ENCODE results near the gene SLITRK2.

Gene SLITRK2

DNA sequence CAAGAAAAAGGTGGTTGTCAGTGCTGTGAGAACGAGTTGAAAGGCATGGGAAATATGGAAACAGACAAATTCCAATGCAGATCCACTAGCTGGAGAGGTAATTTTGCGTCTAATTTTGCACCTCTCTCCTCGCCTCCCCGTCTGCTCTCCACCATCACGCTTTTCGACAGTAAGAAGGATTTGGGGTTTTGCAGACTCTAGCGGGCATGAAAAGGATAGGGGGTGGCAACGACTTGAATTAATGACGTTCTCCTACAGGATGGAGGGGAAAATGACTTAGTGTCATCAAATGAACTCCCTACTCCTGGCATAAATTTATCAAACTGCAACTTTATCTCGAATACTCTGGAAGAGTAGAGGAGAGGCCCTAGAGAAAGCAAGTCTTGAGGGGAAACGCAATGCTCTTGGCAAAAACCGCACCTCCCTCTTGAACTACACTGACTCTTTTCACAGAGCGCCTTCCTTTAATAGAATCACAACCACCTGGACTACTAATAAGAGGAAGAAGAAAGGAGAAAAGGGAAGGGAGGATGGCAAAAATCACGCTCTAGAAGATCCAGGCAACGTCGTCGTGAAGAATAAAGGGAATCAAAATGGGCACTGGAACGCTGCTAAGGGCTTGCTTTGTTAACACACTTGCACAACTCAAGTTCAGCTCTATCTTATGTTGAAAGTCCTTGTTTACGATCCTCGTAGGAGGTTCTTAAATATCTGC is 871 bp upstream of the SLITRK2 start:
- Histone ChIP-seq H3K79me2 (ENCODE audit: control insufficient read depth, insufficient read depth, low read length) (no peaks in the 10 kb centered on the region), H4K8ac (ENCODE audit: low read depth, low read length) (no peak overlapping the region), H3K23ac (ENCODE audit: low read length) (no peak overlapping the region), H3K4me3 (ENCODE audit: low read length) (peak overlapping the region; percentile 3), H3K36me3 (ENCODE audit: control insufficient read depth, insufficient read depth, low read length) (no peaks in the 10 kb centered on the region), H3K9ac (ENCODE audit: low read length) (peak overlapping the region; percentile 18), H3K56ac (ENCODE audit: low read length) (peak overlapping the region; percentile 25), H2BK120ac (ENCODE audit: low read depth, low read length) (no peak overlapping the region), H3K18ac (ENCODE audit: low read length) (no peak overlapping the region), H2BK5ac (ENCODE audit: low read length) (no peak overlapping the region), H3K4me2 (ENCODE audit: low read length) (peak overlapping the region; percentile 9), H2BK15ac (replicated peaks; ENCODE audit: low read depth) (no peak overlapping the region), H3K27me3 (ENCODE audit: insufficient read depth, low read length, poor library complexity) (peaks cover 2% of the 10 kb centered on the region), H4K5ac (ENCODE audit: low read length) (no peak overlapping the region), H3K4me1 (ENCODE audit: control insufficient read depth, low read depth, low read length) (no peaks in the 10 kb centered on the region), H3K79me1 (ENCODE audit: low read length) (no peaks in the 10 kb centered on the region), H3K4ac (ENCODE audit: low read depth, low read length) (no peak overlapping the region), H2AK5ac (ENCODE audit: low read length) (no peak overlapping the region), H3K27ac (ENCODE audit: low read depth, low read length) (no peak overlapping the region)
- no CpG with 5 or more reads among the region's 20 CpGs for WGBS (ENCODE audit: extremely low coverage, insufficient coverage, low lambda C conversion rate)
- DNase-seq: no peak

DNA sequence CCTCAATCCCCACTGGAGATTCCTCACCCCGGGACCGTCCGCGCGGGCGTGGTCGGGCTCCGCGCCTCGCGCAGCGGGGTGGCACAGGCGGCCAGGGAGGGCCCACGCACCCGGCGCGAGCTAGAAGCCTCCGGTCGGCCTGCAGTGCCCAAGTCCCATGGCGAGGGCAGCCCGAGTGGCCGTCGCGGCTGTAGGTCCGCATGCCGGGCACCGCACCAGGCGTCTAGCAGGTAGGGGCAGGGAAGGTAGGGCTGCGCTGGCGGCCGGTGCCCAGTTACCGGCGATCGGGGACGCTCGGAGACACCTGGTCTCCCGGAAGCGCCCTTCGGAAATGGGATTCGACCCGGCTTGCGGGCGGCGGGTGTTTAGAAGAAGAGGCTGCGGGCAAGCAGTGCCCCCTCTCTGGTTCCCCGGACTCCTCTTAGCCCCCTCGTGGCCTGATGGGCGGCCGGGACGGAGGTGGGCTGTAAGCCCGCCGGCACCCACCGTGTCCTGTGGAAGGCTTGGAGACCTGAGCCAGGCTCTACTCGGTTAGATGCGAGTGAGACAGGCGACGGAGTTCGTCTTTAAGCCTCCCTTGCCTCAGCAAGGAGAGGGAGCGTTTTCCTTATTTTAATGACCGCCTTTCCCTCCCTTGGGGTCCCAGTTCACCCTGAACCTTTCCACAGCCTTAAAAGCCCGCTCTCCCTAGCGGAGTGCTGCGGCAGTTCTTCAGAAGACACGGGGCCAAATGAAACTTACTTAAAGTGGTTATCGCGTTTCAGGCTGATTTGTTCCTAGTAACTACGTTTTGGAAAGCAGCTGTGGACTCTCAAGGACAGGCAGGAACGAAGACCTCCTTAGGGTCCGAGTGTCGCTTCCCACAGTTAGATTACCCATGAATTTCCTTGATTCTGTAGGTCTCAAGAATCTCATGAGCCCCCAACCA is 821 bp downstream of the SLITRK2 start:
- Histone ChIP-seq H2BK5ac (ENCODE audit: low read length) (no peak overlapping the region), H3K27ac (ENCODE audit: low read depth, low read length) (no peak overlapping the region), H2BK15ac (replicated peaks; ENCODE audit: low read depth) (no peak overlapping the region), H2BK120ac (ENCODE audit: low read depth, low read length) (no peak overlapping the region), H4K5ac (ENCODE audit: low read length) (no peak overlapping the region), H3K18ac (ENCODE audit: low read length) (peak overlapping the region; percentile 22), H3K23ac (ENCODE audit: low read length) (no peak overlapping the region), H3K4me3 (ENCODE audit: low read length) (peak overlapping the region; percentile 39), H3K27me3 (ENCODE audit: insufficient read depth, low read length, poor library complexity) (peaks cover 2% of the 10 kb centered on the region), H3K79me2 (ENCODE audit: control insufficient read depth, insufficient read depth, low read length) (no peaks in the 10 kb centered on the region), H3K79me1 (ENCODE audit: low read length) (no peaks in the 10 kb centered on the region), H3K56ac (ENCODE audit: low read length) (peak overlapping the region; percentile 78), H3K36me3 (ENCODE audit: control insufficient read depth, insufficient read depth, low read length) (no peaks in the 10 kb centered on the region), H3K4ac (ENCODE audit: low read depth, low read length) (no peak overlapping the region), H3K4me2 (ENCODE audit: low read length) (peak overlapping the region; percentile 54), H2AK5ac (ENCODE audit: low read length) (no peak overlapping the region), H3K4me1 (ENCODE audit: control insufficient read depth, low read depth, low read length) (no peaks in the 10 kb centered on the region), H3K9ac (ENCODE audit: low read length) (peak overlapping the region; percentile 63), H4K8ac (ENCODE audit: low read depth, low read length) (no peak overlapping the region)
- peak; percentile 44 for DNase-seq
- no CpG with 5 or more reads among the region's 70 CpGs for WGBS (ENCODE audit: extremely low coverage, insufficient coverage, low lambda C conversion rate)

DNA sequence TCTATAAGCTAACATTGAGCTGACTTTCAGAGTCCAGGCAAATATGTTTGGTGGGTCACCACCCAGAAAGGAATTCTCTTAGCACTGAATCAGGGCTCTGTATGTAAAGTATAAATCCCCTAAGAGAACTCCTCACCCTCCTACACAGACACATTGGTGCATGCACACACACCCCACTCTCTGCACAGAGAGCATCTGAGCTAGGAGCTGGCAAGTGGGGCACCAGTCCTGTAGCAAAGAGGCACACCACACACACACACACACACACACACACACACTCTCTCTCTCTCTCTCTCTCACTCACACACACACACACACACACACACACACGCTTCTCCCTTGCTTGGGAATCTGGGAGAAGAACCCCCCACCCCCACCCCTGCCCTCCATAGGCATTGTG is 3.2 kb downstream of the SLITRK2 start:
- no peak overlapping the region for H4K5ac ChIP-seq (ENCODE audit: low read length)
- no peak overlapping the region for H3K56ac ChIP-seq (ENCODE audit: low read length)
- H3K27ac ChIP-seq (ENCODE audit: low read depth, low read length): no peak overlapping the region
- H3K79me2 ChIP-seq (ENCODE audit: control insufficient read depth, insufficient read depth, low read length): no peaks in the 10 kb centered on the region
- H3K9ac ChIP-seq (ENCODE audit: low read length): no peak overlapping the region
- WGBS (ENCODE audit: extremely low coverage, insufficient coverage, low lambda C conversion rate): no CpG with 5 or more reads among the region's 1 CpG
- H3K79me1 ChIP-seq (ENCODE audit: low read length): no peaks in the 10 kb centered on the region
- no peak overlapping the region for H2BK120ac ChIP-seq (ENCODE audit: low read depth, low read length)
- H3K18ac ChIP-seq (ENCODE audit: low read length): no peak overlapping the region
- no peaks in the 10 kb centered on the region for H3K36me3 ChIP-seq (ENCODE audit: control insufficient read depth, insufficient read depth, low read length)
- DNase-seq: no peak
- H2BK5ac ChIP-seq (ENCODE audit: low read length): no peak overlapping the region
- H4K8ac ChIP-seq (ENCODE audit: low read depth, low read length): no peak overlapping the region
- no peak overlapping the region for H2BK15ac ChIP-seq (replicated peaks; ENCODE audit: low read depth)
- H3K4me2 ChIP-seq (ENCODE audit: low read length): no peak overlapping the region
- peak overlapping the region; percentile 31 for H3K4ac ChIP-seq (ENCODE audit: low read depth, low read length)
- no peak overlapping the region for H2AK5ac ChIP-seq (ENCODE audit: low read length)
- no peak overlapping the region for H3K23ac ChIP-seq (ENCODE audit: low read length)
- H3K4me1 ChIP-seq (ENCODE audit: control insufficient read depth, low read depth, low read length): no peaks in the 10 kb centered on the region
- H3K4me3 ChIP-seq (ENCODE audit: low read length): no peak overlapping the region
- peaks cover 2% of the 10 kb centered on the region for H3K27me3 ChIP-seq (ENCODE audit: insufficient read depth, low read length, poor library complexity)

DNA sequence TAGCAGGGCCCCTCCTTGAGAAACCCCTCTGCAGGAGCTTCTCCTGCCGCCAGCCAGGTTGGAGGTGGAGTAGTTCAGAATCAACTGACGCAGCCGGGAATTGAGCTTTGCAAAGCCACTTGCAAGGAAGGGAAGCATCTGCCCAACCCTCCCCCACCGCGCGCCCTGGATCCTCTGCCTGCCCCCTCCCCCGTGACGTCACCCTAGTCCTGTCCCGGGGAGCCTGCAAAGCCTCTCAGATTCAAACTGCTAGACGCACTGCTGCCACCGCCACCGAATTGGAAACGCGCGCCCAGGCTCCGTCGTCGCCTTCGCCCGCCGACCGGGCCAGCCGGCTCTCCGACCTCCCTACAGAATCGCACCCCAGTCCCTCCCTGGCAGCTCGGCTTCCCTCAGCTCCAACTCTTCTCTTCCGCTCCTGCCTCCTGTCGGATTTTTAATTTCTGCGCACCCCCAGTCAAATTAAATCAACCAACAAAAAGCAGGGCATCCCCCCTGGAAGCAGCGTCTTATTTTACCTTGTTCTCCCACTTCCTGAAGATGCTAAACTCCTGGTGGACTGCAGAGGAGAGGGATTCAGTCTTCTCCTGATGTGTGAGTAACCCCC is 3.8 kb downstream of the SLITRK2 start:
- H2BK15ac ChIP-seq (replicated peaks; ENCODE audit: low read depth): no peak overlapping the region
- no peaks in the 10 kb centered on the region for H3K27me3 ChIP-seq (ENCODE audit: insufficient read depth, low read length, poor library complexity)
- DNase-seq: peak; percentile 87
- H3K56ac ChIP-seq (ENCODE audit: low read length): peak overlapping the region; percentile 15
- H2AK5ac ChIP-seq (ENCODE audit: low read length): no peak overlapping the region
- peak overlapping the region; percentile 60 for H3K18ac ChIP-seq (ENCODE audit: low read length)
- no peak overlapping the region for H3K4ac ChIP-seq (ENCODE audit: low read depth, low read length)
- H3K79me2 ChIP-seq (ENCODE audit: control insufficient read depth, insufficient read depth, low read length): no peaks in the 10 kb centered on the region
- H3K4me2 ChIP-seq (ENCODE audit: low read length): peak overlapping the region; percentile 29
- H3K4me3 ChIP-seq (ENCODE audit: low read length): no peak overlapping the region
- H2BK5ac ChIP-seq (ENCODE audit: low read length): no peak overlapping the region
- H3K4me1 ChIP-seq (ENCODE audit: control insufficient read depth, low read depth, low read length): no peaks in the 10 kb centered on the region
- H3K36me3 ChIP-seq (ENCODE audit: control insufficient read depth, insufficient read depth, low read length): no peaks in the 10 kb centered on the region
- peak overlapping the region; percentile 36 for H3K9ac ChIP-seq (ENCODE audit: low read length)
- no peak overlapping the region for H4K8ac ChIP-seq (ENCODE audit: low read depth, low read length)
- H3K23ac ChIP-seq (ENCODE audit: low read length): no peak overlapping the region
- H3K27ac ChIP-seq (ENCODE audit: low read depth, low read length): no peak overlapping the region
- no peaks in the 10 kb centered on the region for H3K79me1 ChIP-seq (ENCODE audit: low read length)
- H2BK120ac ChIP-seq (ENCODE audit: low read depth, low read length): no peak overlapping the region
- H4K5ac ChIP-seq (ENCODE audit: low read length): no peak overlapping the region
- no CpG with 5 or more reads among the region's 30 CpGs for WGBS (ENCODE audit: extremely low coverage, insufficient coverage, low lambda C conversion rate)

DNA sequence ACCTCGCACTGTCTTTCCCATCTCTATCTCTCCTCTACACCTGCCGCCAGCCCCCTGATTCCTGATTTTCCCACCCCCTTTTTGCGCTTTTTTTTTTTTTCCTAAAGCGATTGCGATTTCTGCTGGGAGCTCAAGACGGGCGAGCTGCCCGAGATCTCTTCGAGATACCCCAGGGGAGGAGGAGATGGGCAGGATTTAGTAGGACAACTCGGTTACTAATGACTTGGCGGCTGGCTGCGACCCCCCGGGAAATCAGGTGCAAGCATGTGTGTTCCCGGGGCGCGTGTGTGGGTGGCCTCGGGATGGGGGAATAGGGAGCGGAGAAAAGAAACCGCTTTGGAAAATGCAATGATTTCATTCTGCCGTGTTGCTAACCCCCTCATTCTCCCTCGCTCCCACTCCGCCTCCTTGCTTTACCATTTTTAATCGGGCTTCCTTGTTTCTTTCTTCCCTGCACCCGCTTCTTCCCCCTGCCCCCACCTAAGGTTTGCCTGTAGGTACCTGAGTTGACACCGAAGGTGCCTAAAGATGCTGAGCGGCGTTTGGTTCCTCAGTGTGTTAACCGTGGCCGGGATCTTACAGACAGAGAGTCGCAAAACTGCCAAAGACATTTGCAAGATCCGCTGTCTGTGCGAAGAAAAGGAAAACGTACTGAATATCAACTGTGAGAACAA is 4.4 kb downstream of the SLITRK2 start:
- Histone ChIP-seq H3K79me2 (ENCODE audit: control insufficient read depth, insufficient read depth, low read length) (no peaks in the 10 kb centered on the region), H4K5ac (ENCODE audit: low read length) (no peak overlapping the region), H3K23ac (ENCODE audit: low read length) (no peak overlapping the region), H3K79me1 (ENCODE audit: low read length) (no peaks in the 10 kb centered on the region), H3K56ac (ENCODE audit: low read length) (no peak overlapping the region), H3K18ac (ENCODE audit: low read length) (peak overlapping the region; percentile 60), H2BK5ac (ENCODE audit: low read length) (no peak overlapping the region), H3K4me3 (ENCODE audit: low read length) (no peak overlapping the region), H2BK120ac (ENCODE audit: low read depth, low read length) (no peak overlapping the region), H3K4me2 (ENCODE audit: low read length) (peak overlapping the region; percentile 29), H3K4me1 (ENCODE audit: control insufficient read depth, low read depth, low read length) (no peaks in the 10 kb centered on the region), H2BK15ac (replicated peaks; ENCODE audit: low read depth) (no peak overlapping the region), H3K36me3 (ENCODE audit: control insufficient read depth, insufficient read depth, low read length) (no peaks in the 10 kb centered on the region), H3K27me3 (ENCODE audit: insufficient read depth, low read length, poor library complexity) (no peaks in the 10 kb centered on the region), H4K8ac (ENCODE audit: low read depth, low read length) (no peak overlapping the region), H3K27ac (ENCODE audit: low read depth, low read length) (no peak overlapping the region), H3K4ac (ENCODE audit: low read depth, low read length) (no peak overlapping the region), H2AK5ac (ENCODE audit: low read length) (no peak overlapping the region), H3K9ac (ENCODE audit: low read length) (peak overlapping the region; percentile 36)
- WGBS (ENCODE audit: extremely low coverage, insufficient coverage, low lambda C conversion rate): no CpG with 5 or more reads among the region's 33 CpGs
- DNase-seq: no peak
